Measurements from ENCODE around the gene RTL1. TPM values are rescaled to one million over a fixed set of nuclear protein-coding genes. Genes with fewer than 3 reads are reported as not detected.
A peak's percentile ranks its signal among the peaks of the same experiment; 100 is the strongest.

RTL1 gene
- total RNA-seq, 1 experiment from 2014 or later: not detected

- H3K9me3 ChIP-seq (ENCODE audit: control insufficient read depth, low read depth, low read length): no peaks in the 10 kb centered on the region
- H3K56ac ChIP-seq (ENCODE audit: insufficient read length, low read depth, low read length): no peak overlapping the region
- H3T11ph ChIP-seq (ENCODE audit: low read length): peak overlapping the region; percentile 71
- no peak overlapping the region for H2BK5ac ChIP-seq (ENCODE audit: insufficient read length, low read length)
- H4K8ac ChIP-seq (replicated peaks; ENCODE audit: insufficient read length, low read depth, low read length): no peak overlapping the region
- no peak overlapping the region for H3K4me2 ChIP-seq (ENCODE audit: insufficient read depth, insufficient read length, low read length)
- H3K27ac ChIP-seq (ENCODE audit: insufficient read length, low read depth, low read length): no peak overlapping the region
- H3K4ac ChIP-seq (ENCODE audit: low read depth, low read length): no peak overlapping the region; the same call in 1 of the 2 replicates
- H3K27ac Mint-ChIP-seq: peak overlapping the region in 2 of 3 experiments; percentile 97 to 99; a peak in 4 of 7 replicates
- H2AK5ac ChIP-seq (ENCODE audit: insufficient read length, low read length): no peak overlapping the region
- no peaks in the 10 kb centered on the region for H3K9me3 Mint-ChIP-seq
- no peaks in the 10 kb centered on the region for H3K79me2 ChIP-seq (ENCODE audit: insufficient read depth, low read length)
- H3K27me3 Mint-ChIP-seq (ENCODE audit: low read depth): peaks cover 2% of the 10 kb centered on the region; the same call in 1 of the 2 replicates
- H3K23me2 ChIP-seq (ENCODE audit: insufficient read length, low read depth, low read length, poor library complexity, severe bottlenecking): no peaks in the 10 kb centered on the region
- H2BK12ac ChIP-seq (ENCODE audit: insufficient read length, low read depth, low read length): no peak overlapping the region
- H3K18ac ChIP-seq (ENCODE audit: insufficient read length, low read depth, low read length): peak overlapping the region; percentile 82
- peaks cover 6% of the 10 kb centered on the region; the same call in 1 of the 2 replicates for H3K4me1 ChIP-seq (ENCODE audit: insufficient read depth, low read length)
- H3K27me3 ChIP-seq (ENCODE audit: insufficient read depth, low read length): no peaks in the 10 kb centered on the region
- no peaks in the 10 kb centered on the region for H4K20me1 ChIP-seq (ENCODE audit: control insufficient read depth, insufficient read depth, insufficient read length)
- no peak for DNase-seq
- peak overlapping the region; percentile 84 for H3K14ac ChIP-seq (ENCODE audit: insufficient read depth, low read length)
- no peaks in the 10 kb centered on the region for H3K79me1 ChIP-seq (ENCODE audit: insufficient read depth, low read depth, low read length, poor library complexity, severe bottlenecking)
- no peak overlapping the region for H3K9ac ChIP-seq (ENCODE audit: extremely low read depth, insufficient read length, low read length)
- H2AFZ ChIP-seq (ENCODE audit: low read length): no peak overlapping the region
- TF ChIP-seq CTCF (conservative IDR thresholded peaks at IDR 0.05): no peak
- H4K91ac ChIP-seq (ENCODE audit: insufficient read length, low read depth, low read length): no peak overlapping the region
- H2BK120ac ChIP-seq (ENCODE audit: low read depth, low read length, poor library complexity, severe bottlenecking): peak overlapping the region; percentile 3
- H3K4me1 Mint-ChIP-seq: peaks cover 46 to 62% of the 10 kb centered on the region in 2 experiments
- H3K4me3 Mint-ChIP-seq: no peak overlapping the region
- H2BK20ac ChIP-seq (ENCODE audit: low read depth, low read length, poor library complexity, severe bottlenecking): no peak overlapping the region
- H4K5ac ChIP-seq (ENCODE audit: insufficient read length, low read depth, low read length): no peak overlapping the region
- no peak overlapping the region for H2BK15ac ChIP-seq (ENCODE audit: low read depth, low read length)
- H3K36me3 Mint-ChIP-seq (ENCODE audit: insufficient read depth in 1 of 3, low read depth in 3 of 3): no peaks in the 10 kb centered on the region
- no peak overlapping the region for H3K23ac ChIP-seq (ENCODE audit: insufficient read length, low read depth, low read length)
- WGBS (ENCODE audit: extremely low coverage, insufficient read length, low lambda C conversion rate): no CpG with 5 or more reads among the region's 21 CpGs
Measured at GRCh38 chr14:100841066-100841760, 62.3 kb downstream of the RTL1 start.

Data from H9 (cell line).